ENCODE data around the gene SPIB. TPM values are rescaled to one million over a fixed set of nuclear protein-coding genes. Genes with fewer than 3 reads are reported as not detected.

Gene SPIB
- total RNA-seq, 1 donor = not detected

- TF ChIP-seq CTCF (IDR thresholded peaks at IDR 0.05; ENCODE audit: insufficient read depth, low read depth, low read length) = no peak
- DNase-seq (ENCODE audit: low read depth) = no peak
- peak overlapping the region; percentile 21 for H3K4me3 ChIP-seq (ENCODE audit: low read depth, low read length)
Observed at GRCh38 chr19:50427318-50427925, 8.7 kb downstream of the SPIB start.

- DNase-seq (ENCODE audit: low read depth) = peak; percentile 82
- TF ChIP-seq CTCF (IDR thresholded peaks at IDR 0.05; ENCODE audit: insufficient read depth, low read depth, low read length) = no peak
- H3K4me3 ChIP-seq (ENCODE audit: low read depth, low read length) = peak overlapping the region; percentile 21
Observed at GRCh38 chr19:50427997-50428425, 9.3 kb downstream of the SPIB start.

DNA sequence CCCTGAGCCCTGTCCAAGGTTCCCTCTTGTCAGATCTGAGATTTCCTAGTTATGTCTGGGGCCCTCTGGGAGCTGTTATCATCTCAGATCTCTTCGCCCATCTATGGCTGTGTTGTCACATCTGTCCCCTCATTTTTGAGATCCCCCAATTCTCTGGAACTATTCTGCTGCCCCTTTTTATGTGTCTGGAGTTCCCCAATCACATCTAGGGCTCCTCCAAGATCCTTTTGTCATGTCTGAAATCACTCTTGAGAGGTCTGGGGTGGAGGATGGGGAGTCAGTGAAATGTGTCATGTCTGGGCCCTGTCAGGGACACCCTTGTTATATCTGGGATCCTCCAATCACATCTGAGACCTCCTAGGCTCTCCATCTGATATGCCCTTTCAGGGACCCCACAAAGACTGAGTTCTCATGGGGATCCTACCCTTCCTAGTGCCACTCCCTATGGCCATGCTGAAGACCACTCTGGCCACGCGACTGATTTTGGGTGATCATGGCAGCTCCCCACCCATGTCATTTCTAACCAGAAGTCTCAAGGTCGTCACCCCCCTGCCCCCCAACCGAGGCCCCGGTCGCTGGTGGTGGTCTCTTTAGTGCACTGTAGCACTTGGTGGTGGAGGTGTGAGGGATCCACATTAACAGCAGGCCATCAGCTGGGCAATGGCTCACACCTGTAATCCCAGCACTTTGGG is 10.2 kb downstream of the SPIB start:
- H3K4me3 ChIP-seq (ENCODE audit: low read depth, low read length) = no peak overlapping the region
- TF ChIP-seq CTCF (IDR thresholded peaks at IDR 0.05; ENCODE audit: insufficient read depth, low read depth, low read length) = no peak
- DNase-seq (ENCODE audit: low read depth) = no peak

DNA sequence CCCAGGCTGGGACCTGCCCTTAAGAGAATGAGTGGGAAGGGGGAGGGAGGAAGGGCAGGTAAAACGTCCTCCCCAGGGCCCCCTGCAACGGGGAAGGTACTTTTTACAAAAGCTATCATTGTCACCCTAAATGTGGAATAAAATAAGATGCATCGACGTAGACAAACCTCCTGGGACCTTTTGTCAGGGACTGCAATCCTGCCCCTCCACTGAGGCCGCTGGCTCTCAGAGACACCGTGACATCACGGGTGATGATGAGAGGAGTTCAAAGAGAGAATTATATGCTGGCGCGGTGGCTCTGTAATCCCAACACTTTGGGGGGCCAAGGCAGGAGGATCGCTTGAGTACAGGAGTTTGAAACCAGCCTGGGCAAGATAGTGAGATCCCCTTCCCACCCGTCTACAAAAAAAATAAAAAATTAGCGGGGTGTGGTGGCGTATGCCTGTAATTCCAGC is 12.2 kb downstream of the SPIB start:
- no peak for DNase-seq (ENCODE audit: low read depth)
- peak overlapping the region; percentile 70 for H3K4me3 ChIP-seq (ENCODE audit: low read depth, low read length)
- TF ChIP-seq CTCF (IDR thresholded peaks at IDR 0.05; ENCODE audit: insufficient read depth, low read depth, low read length) = no peak

- peak overlapping the region; percentile 70 for H3K4me3 ChIP-seq (ENCODE audit: low read depth, low read length)
- peak; percentile 68 for DNase-seq (ENCODE audit: low read depth)
- TF ChIP-seq CTCF (IDR thresholded peaks at IDR 0.05; ENCODE audit: insufficient read depth, low read depth, low read length) = no peak
Observed at GRCh38 chr19:50431343-50432220, 12.8 kb downstream of the SPIB start.

GRCh38 chr19:50432221-50433028 is 13.7 kb downstream of the SPIB start, which contains the start of gene MYBPC2:
Gene MYBPC2, plus strand, starts transcription at chr19:50432892. Its CDS starts 62 bp downstream, at chr19:50432954.
- peak within 1 kb of the TSS; percentile 70 for H3K4me3 ChIP-seq (ENCODE audit: low read depth, low read length)
- TF ChIP-seq CTCF (IDR thresholded peaks at IDR 0.05; ENCODE audit: insufficient read depth, low read depth, low read length) = no peak
- DNase-seq (ENCODE audit: low read depth) = peak; percentile 4

Measured in fibroblast of villous mesenchyme (primary cell).